Glutamatergic neuron (in vitro differentiated cells): Measurements from ENCODE around the gene MBP. TPM values are rescaled to one million over a fixed set of nuclear protein-coding genes. Genes with fewer than 3 reads are reported as not detected.
A peak's percentile ranks its signal among the peaks of the same experiment; 100 is the strongest.

Source experiments
- DNase-seq: peaks from one replicate; pipeline ENCODE4 v3.0.0; 2022
- H3K27ac Mint-ChIP-seq: one replicate; pipeline ENCODE4 v1.8.0; 2020; ENCODE audit warnings: mild to moderate bottlenecking, mixed read lengths, inconsistent platforms; ENCODE audit not compliant: unreplicated experiment
- H3K27me3 Mint-ChIP-seq: one replicate; pipeline ENCODE4 v1.8.0; 2020; ENCODE audit warnings: mild to moderate bottlenecking, moderate library complexity, mixed read lengths, inconsistent platforms; ENCODE audit not compliant: unreplicated experiment
- H3K36me3 Mint-ChIP-seq: one replicate; pipeline ENCODE4 v1.8.0; 2020; ENCODE audit warnings: mild to moderate bottlenecking, mixed read lengths, inconsistent platforms; ENCODE audit not compliant: unreplicated experiment
- H3K4me1 Mint-ChIP-seq: one replicate; pipeline ENCODE4 v1.8.0; 2020; ENCODE audit warnings: mild to moderate bottlenecking, low read depth, mixed read lengths, inconsistent platforms; ENCODE audit not compliant: unreplicated experiment
- H3K4me3 Mint-ChIP-seq: one replicate; pipeline ENCODE4 v1.8.0; 2020; ENCODE audit warnings: mild to moderate bottlenecking, mixed read lengths, inconsistent platforms; ENCODE audit not compliant: unreplicated experiment
- H3K9me3 Mint-ChIP-seq: one replicate; pipeline ENCODE4 v1.8.0; 2020; ENCODE audit warnings: mild to moderate bottlenecking, moderate library complexity, mixed read lengths, inconsistent platforms; ENCODE audit not compliant: unreplicated experiment
- CTCF ChIP-seq: fragments of 200-600 bp; sonication (generic); IDR thresholded peaks from one replicate; pipeline ENCODE4 v1.5.0; 2021; ENCODE audit not compliant: partially characterized antibody, unreplicated experiment
- total RNA-seq: library from RNA; stranded (reverse); fragmentation: NEBNext Ultra II Directional; extraction: Animal tissue kit (Norgen Biotek cat#: 25700); gene quantifications from one replicate; pipeline ENCODE4 v1.2.1, GENCODE V29; 2021; ENCODE audit not compliant: unreplicated experiment

The MBP gene
- total RNA-seq, 1 donor from 2014 or later = 82.6 TPM

GRCh38 chr18:76963936-76964335 is 168.6 kb downstream of the MBP start:
- DNase-seq = no peak
- no peak overlapping the region for H3K27ac Mint-ChIP-seq
- H3K4me1 Mint-ChIP-seq = peaks cover 13% of the 10 kb centered on the region
- peaks cover 35% of the 10 kb centered on the region for H3K36me3 Mint-ChIP-seq
- peaks cover 17% of the 10 kb centered on the region for H3K9me3 Mint-ChIP-seq
- TF ChIP-seq CTCF = no peak
- H3K27me3 Mint-ChIP-seq = peaks cover 1% of the 10 kb centered on the region
- no peak overlapping the region for H3K4me3 Mint-ChIP-seq

GRCh38 chr18:76962851-76963250 is 169.7 kb downstream of the MBP start:
- Mint-ChIP-seq H3K9me3 (peaks cover 19% of the 10 kb centered on the region), H3K27me3 (peaks cover 1% of the 10 kb centered on the region), H3K4me3 (no peak overlapping the region), H3K27ac (no peak overlapping the region), H3K4me1 (peaks cover 19% of the 10 kb centered on the region), H3K36me3 (peaks cover 37% of the 10 kb centered on the region)
- no peak for TF ChIP-seq CTCF
- DNase-seq = no peak

- no peak for DNase-seq
- H3K36me3 Mint-ChIP-seq = peaks cover 37% of the 10 kb centered on the region
- TF ChIP-seq CTCF = no peak
- H3K27me3 Mint-ChIP-seq = peaks cover 1% of the 10 kb centered on the region
- H3K4me3 Mint-ChIP-seq = no peak overlapping the region
- peaks cover 19% of the 10 kb centered on the region for H3K9me3 Mint-ChIP-seq
- H3K27ac Mint-ChIP-seq = peak overlapping the region; percentile 10
- H3K4me1 Mint-ChIP-seq = peaks cover 21% of the 10 kb centered on the region
Observed at GRCh38 chr18:76960528-76961035, 172.0 kb downstream of the MBP start.

GRCh38 chr18:76959605-76960004 is 173.0 kb downstream of the MBP start:
- no peak overlapping the region for H3K4me3 Mint-ChIP-seq
- peaks cover 13% of the 10 kb centered on the region for H3K9me3 Mint-ChIP-seq
- H3K36me3 Mint-ChIP-seq = peaks cover 37% of the 10 kb centered on the region
- peaks cover 1% of the 10 kb centered on the region for H3K27me3 Mint-ChIP-seq
- no peak overlapping the region for H3K27ac Mint-ChIP-seq
- TF ChIP-seq CTCF = no peak
- H3K4me1 Mint-ChIP-seq = peaks cover 21% of the 10 kb centered on the region
- no peak for DNase-seq

- no peak for TF ChIP-seq CTCF
- no peak for DNase-seq
- peaks cover 33% of the 10 kb centered on the region for H3K36me3 Mint-ChIP-seq
Observed at GRCh38 chr18:76958692-76959341, 173.8 kb downstream of the MBP start.

More at GRCh38 chr18:76958692-76959341, 173.8 kb downstream of the MBP start:
- Mint-ChIP-seq H3K9me3 (peaks cover 13% of the 10 kb centered on the region), H3K27me3 (peaks cover 1% of the 10 kb centered on the region), H3K4me1 (peaks cover 21% of the 10 kb centered on the region), H3K27ac (no peak overlapping the region), H3K4me3 (no peak overlapping the region)
